Measurements from ENCODE around the gene NEUROD4.

DNA sequence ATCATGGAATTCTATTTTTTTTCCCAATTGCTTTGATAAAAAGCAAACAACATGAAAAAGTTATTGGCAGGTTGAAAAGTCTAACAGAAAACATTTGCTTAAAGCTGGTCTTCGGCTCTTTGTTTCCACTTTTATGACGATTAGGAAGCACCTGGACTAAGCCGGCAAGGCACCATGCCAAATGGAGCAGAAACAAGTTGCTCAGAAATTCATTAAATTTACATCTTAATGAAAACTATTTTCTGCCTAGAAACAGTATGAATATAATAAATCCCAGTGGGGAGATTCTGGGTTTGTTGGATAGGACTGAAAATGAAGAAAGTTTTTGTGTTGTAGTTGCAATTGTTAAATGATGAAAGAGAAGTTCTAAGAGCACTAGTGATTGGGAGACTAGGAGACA is 55.0 kb downstream of the NEUROD4 start:
- TF ChIP-seq EZH2 (IDR thresholded peaks at IDR 0.05; ENCODE audit: low read depth, unreplicated experiment) (no peak), POLR2AphosphoS5 (IDR thresholded peaks at IDR 0.05; ENCODE audit: low read depth) (no peak), EZH2phosphoT487 (IDR thresholded peaks at IDR 0.05; ENCODE audit: unreplicated experiment) (no peak), STAT1 (IDR thresholded peaks at IDR 0.05; ENCODE audit: unreplicated experiment) (no peak)
- TF ChIP-seq, protein P1, sequence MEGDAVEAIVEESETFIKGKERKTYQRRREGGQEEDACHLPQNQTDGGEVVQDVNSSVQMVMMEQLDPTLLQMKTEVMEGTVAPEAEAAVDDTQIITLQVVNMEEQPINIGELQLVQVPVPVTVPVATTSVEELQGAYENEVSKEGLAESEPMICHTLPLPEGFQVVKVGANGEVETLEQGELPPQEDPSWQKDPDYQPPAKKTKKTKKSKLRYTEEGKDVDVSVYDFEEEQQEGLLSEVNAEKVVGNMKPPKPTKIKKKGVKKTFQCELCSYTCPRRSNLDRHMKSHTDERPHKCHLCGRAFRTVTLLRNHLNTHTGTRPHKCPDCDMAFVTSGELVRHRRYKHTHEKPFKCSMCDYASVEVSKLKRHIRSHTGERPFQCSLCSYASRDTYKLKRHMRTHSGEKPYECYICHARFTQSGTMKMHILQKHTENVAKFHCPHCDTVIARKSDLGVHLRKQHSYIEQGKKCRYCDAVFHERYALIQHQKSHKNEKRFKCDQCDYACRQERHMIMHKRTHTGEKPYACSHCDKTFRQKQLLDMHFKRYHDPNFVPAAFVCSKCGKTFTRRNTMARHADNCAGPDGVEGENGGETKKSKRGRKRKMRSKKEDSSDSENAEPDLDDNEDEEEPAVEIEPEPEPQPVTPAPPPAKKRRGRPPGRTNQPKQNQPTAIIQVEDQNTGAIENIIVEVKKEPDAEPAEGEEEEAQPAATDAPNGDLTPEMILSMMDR (conservative IDR thresholded peaks at IDR 0.05; ENCODE audit: low read depth in 2 of 2), result no peak
- TF ChIP-seq, protein P2, sequence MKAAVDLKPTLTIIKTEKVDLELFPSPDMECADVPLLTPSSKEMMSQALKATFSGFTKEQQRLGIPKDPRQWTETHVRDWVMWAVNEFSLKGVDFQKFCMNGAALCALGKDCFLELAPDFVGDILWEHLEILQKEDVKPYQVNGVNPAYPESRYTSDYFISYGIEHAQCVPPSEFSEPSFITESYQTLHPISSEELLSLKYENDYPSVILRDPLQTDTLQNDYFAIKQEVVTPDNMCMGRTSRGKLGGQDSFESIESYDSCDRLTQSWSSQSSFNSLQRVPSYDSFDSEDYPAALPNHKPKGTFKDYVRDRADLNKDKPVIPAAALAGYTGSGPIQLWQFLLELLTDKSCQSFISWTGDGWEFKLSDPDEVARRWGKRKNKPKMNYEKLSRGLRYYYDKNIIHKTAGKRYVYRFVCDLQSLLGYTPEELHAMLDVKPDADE (IDR thresholded peaks at IDR 0.05), result no peak
- TF ChIP-seq, protein P3, sequence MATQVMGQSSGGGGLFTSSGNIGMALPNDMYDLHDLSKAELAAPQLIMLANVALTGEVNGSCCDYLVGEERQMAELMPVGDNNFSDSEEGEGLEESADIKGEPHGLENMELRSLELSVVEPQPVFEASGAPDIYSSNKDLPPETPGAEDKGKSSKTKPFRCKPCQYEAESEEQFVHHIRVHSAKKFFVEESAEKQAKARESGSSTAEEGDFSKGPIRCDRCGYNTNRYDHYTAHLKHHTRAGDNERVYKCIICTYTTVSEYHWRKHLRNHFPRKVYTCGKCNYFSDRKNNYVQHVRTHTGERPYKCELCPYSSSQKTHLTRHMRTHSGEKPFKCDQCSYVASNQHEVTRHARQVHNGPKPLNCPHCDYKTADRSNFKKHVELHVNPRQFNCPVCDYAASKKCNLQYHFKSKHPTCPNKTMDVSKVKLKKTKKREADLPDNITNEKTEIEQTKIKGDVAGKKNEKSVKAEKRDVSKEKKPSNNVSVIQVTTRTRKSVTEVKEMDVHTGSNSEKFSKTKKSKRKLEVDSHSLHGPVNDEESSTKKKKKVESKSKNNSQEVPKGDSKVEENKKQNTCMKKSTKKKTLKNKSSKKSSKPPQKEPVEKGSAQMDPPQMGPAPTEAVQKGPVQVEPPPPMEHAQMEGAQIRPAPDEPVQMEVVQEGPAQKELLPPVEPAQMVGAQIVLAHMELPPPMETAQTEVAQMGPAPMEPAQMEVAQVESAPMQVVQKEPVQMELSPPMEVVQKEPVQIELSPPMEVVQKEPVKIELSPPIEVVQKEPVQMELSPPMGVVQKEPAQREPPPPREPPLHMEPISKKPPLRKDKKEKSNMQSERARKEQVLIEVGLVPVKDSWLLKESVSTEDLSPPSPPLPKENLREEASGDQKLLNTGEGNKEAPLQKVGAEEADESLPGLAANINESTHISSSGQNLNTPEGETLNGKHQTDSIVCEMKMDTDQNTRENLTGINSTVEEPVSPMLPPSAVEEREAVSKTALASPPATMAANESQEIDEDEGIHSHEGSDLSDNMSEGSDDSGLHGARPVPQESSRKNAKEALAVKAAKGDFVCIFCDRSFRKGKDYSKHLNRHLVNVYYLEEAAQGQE (IDR thresholded peaks at IDR 0.05; ENCODE audit: unreplicated experiment), result no peak
